Fibroblast of the aortic adventitia (primary cell): Measurements from ENCODE around the gene SPATA2. TPM values are rescaled to one million over a fixed set of nuclear protein-coding genes. Genes with fewer than 3 reads are reported as not detected.
"Not testable (repeated sequence)": the region's sequence is repeated elsewhere in the genome, so short reads cannot be mapped to it uniquely, and the experiment has no call there.

ENCODE experiments used
- DNase-seq: peaks from one replicate; pipeline ENCODE4 v3.0.0-alpha.2; 2010; ENCODE audit warnings: low read depth
- H3K4me3 ChIP-seq: 2 replicates; pipeline ENCODE4 v1.5.1; 2011; ENCODE audit warnings: low read depth, mild to moderate bottlenecking, control low read depth, low read length, moderate library complexity
- total RNA-seq: library from RNA; depleted of rRNA; stranded (reverse); fragments of >200 nt; gene quantifications from 2 replicates; pipeline ENCODE4 v1.2.3, GENCODE V29; 2012; ENCODE audit warnings: low replicate concordance
- TF ChIP-seq, protein P1 (sequence below): IDR thresholded peaks from 2 replicates; pipeline ENCODE4 v1.5.1; 2011; ENCODE audit warnings: mild to moderate bottlenecking, low read length, control low read depth, inconsistent platforms; ENCODE audit not compliant: insufficient read depth

Gene SPATA2
- total RNA-seq, 1 donor, result 3.4 TPM

DNA sequence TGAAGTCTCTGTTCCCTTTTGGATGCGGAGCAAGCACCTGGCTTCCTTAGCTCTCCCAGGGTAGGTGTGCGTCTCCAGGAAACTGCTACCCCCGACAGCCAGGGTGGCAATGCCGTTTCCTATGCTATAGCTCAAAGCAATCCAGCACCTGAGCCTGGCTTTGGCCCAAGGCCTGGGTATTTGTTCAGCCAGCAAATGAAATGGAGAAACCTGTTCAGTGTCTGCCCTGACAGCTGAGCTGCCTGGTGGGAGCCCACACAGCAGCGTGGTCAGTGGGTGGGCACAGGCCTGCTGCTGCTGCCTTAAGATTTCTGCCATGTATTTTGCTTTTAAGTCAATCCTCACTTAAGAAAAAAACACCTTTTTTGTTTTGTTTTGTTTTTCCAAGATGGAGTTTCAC, 13.7 kb downstream of the SPATA2 start:
- TF ChIP-seq, protein P1, sequence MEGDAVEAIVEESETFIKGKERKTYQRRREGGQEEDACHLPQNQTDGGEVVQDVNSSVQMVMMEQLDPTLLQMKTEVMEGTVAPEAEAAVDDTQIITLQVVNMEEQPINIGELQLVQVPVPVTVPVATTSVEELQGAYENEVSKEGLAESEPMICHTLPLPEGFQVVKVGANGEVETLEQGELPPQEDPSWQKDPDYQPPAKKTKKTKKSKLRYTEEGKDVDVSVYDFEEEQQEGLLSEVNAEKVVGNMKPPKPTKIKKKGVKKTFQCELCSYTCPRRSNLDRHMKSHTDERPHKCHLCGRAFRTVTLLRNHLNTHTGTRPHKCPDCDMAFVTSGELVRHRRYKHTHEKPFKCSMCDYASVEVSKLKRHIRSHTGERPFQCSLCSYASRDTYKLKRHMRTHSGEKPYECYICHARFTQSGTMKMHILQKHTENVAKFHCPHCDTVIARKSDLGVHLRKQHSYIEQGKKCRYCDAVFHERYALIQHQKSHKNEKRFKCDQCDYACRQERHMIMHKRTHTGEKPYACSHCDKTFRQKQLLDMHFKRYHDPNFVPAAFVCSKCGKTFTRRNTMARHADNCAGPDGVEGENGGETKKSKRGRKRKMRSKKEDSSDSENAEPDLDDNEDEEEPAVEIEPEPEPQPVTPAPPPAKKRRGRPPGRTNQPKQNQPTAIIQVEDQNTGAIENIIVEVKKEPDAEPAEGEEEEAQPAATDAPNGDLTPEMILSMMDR, result no peak
- no peak for DNase-seq
- H3K4me3 ChIP-seq, result no peak overlapping the region

DNA sequence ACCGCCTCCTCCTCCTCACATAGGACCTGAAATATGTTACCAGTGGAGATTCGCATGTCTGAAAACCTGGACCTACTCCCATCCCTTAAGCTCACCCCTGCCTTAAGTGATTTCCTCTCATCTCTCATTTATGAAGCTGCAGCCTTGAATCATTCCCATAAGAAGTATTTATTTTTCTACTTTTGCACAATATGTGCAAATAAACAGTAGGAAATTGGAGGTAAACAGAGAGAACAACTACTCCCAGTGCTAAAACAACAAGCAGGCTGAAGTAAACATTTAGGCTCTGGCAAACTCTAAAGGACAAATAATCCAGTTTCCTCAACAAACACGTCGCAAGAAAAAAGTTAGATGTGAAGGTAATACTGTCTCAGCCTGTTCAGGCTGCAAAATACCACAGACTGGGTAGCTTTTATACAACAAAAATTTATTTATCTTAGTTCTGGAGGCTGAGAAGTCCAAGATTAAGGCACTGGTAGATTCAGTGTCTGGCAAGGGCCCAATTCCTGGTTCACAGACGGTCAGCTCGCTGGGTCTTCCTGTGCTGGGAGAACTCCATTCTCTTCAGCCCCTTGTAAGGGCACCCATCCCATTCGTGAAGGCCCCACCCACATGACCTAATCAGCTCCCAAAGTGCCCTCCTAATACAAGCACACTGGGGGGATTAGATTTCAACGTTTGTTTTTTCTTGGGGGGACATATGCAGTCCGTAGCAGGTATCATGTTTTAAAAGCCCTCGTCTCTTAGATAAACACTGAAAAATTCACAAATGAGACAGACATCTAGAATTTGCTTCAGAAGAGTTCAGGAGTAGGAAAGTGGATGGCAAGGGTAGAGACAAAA, 15.6 kb downstream of the SPATA2 start:
- DNase-seq, result no peak
- TF ChIP-seq, protein P1, result no peak
- no peak overlapping the region for H3K4me3 ChIP-seq

DNA sequence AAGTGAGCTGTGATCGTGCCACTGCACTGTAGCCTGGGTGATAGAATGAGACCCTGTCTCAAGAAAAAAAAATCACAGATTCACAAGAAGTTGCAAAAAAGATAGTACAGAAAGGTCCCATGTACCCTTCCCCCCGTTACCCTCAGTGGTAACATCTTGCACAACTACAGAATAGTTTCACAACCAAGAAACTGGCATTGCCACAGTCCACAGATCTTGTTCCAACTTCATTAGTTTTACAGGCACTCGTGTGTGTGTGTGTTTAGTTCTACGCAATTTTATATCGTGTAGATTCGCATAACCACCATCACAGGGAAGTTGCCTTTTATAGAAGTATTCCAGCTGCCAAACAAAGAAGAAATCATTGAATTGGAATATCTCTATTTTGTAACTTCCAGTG, 19.1 kb downstream of the SPATA2 start:
- TF ChIP-seq, protein P1, result no peak
- H3K4me3 ChIP-seq, result no peak overlapping the region
- DNase-seq, result no peak

DNA sequence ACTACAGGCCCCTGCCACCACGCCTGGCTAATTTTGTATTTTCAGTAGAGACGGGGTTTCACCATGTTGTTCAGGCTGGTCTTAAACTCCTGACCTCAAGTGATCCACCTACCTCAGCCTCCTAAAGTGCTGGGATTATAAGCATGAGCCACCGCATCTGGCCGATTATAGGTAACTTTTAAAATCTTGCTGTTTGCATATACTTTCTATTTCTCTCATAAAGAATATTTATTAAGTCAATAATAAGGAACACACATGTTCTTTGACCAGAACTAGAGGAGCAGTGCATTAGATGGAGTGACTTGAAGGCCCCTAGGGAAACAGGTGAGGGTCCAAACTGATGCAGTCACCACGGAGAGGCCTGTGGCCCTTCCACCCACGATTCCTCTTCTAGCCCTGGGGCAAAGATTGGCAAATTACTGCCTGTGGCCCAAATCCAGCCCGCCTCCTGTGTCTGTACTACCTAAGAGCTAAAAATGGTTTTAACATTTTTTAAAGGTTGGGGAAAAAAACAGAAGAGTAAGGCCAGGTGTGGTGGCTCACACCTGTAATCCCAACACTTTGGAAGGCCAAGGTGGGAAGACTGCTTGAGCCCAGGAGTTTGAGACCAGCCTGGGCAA, 19.7 kb downstream of the SPATA2 start:
- not testable (repeated sequence) for H3K4me3 ChIP-seq, DNase-seq

DNA sequence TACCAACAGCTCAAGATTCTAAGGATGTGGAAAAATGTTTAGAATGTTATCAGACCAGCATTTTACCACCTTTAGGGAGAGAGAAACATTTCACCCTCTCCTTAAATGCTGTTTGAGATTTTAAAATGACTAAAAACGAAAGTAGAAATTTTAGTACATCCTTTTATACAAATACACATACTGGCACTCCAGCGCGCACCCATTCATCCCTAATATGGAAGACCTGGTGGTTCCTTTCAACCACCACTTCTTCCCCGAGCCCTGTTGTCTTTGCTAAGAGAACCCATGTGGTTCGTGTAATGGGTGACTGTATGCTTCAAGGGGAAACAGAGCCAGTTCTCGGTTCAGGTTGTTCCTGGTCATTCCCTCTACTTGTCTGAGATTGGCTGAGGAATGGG, 21.3 kb downstream of the SPATA2 start:
- DNase-seq, result no peak
- H3K4me3 ChIP-seq, result no peak overlapping the region
- TF ChIP-seq, protein P1, result no peak

DNA sequence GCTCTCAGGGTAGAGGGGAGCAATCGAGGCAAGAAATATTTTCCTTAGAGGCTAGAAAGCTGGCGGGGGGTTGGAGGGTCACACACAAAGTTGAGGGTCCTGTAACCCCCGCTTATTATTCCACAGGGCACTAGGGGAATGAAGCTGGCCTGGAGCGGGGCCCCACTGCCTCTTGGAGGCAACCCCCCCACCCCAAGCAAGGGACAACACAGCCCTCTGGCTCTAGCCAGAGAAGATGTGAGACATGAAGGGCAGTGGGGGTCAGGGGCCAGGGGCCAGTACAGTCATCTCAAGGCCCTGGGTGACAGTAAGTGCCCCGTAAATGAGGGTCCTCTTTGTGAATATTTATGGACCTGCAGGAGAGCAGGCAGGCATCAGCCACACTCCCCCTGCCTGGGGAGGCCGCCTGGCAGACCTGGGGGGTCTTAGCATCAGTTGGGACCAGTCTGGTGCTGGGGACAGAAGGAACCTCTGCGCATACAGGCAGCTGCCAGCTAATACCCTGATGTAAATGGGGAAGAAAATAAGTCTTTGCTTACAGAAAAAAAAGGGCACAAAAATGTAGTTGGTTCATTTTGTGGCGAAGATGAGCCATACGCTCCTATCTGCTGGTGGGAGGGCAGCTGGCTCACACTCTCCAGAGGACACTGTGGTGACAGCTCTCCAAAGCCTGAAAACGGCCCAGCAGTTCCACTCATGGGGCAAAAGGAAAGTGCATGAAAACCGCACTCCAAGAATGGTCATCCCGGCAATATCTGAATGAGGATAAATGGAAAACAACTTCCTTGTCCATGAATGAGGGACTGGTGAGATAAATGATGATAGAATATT, 21.9 kb downstream of the SPATA2 start:
- TF ChIP-seq, protein P1, result no peak
- no peak overlapping the region for H3K4me3 ChIP-seq
- no peak for DNase-seq

DNA sequence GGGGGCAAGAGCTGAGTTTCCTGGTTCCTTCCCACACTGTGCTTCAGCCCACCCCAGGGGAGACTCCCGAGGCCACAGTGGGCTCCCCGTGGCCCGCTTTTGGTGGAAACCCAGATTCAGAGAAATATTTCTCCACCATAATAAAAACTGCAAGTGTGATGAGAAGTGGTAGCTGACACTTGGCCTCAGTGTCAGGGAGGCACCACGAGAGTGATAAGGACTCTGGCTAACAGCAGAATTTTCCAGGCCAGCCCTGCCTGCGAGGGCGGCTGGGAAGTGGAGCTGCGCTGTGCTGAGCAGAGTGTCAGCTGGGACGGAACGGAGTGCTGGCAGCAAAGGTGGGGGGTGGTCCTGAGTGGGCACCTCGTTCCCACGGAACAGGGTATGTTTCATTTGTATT, 22.5 kb downstream of the SPATA2 start:
- TF ChIP-seq, protein P1, result no peak
- H3K4me3 ChIP-seq, result no peak overlapping the region
- no peak for DNase-seq
